ENCODE data around the gene IGFBP4.

The IGFBP4 gene

GRCh38 chr17:40456396-40456951 lies 13.2 kb downstream of the IGFBP4 start:
- DNase-seq (ENCODE audit: low read depth, low spot score): no peak

GRCh38 chr17:40457369-40457768 lies 14.1 kb downstream of the IGFBP4 start:
- no peak for DNase-seq (ENCODE audit: low read depth, low spot score)

DNA sequence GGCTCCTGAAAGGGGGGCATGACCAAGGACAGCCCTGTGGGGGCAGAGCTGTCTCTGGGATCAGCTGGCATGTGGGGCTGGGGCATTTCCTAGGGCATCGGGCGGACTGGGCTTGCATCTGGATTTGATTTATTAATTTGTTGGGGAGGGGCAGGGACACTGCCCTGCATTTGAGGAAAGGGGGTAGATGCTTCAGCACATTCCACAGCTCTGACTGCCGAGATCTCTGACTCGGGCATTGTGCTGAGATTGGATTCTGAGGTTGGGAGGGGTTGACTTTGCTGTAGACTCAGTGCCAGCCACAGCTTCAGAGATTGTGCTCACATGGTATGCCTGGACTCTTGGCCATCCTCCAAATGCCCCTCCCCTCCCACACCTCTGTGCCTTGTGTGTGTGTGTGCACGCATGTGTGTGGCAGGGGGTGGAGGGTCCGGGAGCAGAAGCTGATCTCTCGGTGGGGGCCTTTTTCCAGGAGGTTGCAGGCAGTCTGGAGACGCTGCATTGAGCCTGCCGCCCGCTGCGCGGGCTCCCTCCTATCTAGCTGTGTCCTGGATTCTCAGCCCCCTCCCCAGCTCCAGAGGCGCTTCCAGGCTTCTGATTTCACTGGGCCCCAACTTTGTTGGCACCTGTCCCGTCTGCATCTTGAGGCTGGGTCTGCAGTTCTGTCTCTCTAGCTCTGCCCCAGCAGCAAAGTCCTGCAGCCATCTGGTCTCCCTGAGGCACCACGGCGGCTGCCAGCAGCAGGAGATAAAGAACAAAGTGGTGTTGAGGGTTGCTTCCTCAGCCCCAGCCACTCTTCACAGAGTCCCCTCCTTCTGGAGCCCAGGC lies 14.9 kb downstream of the IGFBP4 start:
- DNase-seq (ENCODE audit: low read depth, low spot score): no peak

GRCh38 chr17:40458851-40459482 lies 15.7 kb downstream of the IGFBP4 start:
- no peak for DNase-seq (ENCODE audit: low read depth, low spot score)

DNA sequence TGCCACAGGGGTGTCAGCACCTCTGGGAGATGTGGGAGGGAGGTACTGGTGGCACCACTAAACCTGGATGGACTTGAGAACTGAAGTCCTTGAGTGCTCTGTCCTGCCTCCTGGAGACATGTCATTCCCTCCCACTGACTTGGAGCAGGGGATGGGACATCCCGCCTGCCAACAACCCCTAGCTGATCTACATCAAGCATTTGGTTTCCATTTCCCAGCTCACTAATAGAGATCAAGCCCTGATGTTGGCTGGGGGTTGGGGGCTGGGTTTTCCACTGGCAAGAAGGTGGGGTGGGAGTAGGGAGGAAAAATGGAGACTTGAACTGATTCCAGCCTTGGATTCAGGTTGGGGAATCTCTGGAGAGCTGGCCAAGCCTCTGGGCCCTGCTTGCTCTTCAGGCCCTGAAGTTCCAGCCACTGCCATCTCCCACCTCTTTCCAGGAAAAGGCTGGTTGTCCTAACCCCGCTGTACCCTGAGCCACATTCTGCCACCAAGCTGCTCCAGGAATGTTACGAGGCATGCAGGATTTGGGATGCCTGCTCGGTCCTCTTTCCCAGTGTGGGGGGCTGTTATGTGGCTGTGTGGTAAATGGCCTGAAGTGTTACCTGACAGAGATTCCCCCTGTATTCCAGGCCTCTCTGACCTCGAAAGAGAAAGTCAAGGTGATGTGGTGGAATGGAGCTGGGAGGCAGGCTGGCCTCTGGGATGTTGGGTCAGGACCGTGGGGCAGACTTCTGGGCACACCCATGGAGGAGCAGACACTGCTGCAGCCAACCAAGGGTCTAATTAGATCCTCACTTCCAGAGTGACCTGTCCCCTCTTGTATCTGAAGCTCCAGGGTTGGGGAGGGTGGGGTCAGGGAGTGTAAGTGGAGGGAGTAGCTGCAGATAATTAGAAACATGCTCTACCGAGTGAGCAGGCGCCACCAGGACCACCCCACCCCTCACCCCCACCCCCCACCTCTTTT lies 16.7 kb downstream of the IGFBP4 start:
- no peak for DNase-seq (ENCODE audit: low read depth, low spot score)

- no peak for DNase-seq (ENCODE audit: low read depth, low spot score)
These were observed 17.3 kb downstream of the IGFBP4 start for GRCh38 chr17:40460604-40460967.

- DNase-seq (ENCODE audit: low read depth, low spot score): no peak
These were observed 17.9 kb downstream of the IGFBP4 start for GRCh38 chr17:40460968-40461731.

DNA sequence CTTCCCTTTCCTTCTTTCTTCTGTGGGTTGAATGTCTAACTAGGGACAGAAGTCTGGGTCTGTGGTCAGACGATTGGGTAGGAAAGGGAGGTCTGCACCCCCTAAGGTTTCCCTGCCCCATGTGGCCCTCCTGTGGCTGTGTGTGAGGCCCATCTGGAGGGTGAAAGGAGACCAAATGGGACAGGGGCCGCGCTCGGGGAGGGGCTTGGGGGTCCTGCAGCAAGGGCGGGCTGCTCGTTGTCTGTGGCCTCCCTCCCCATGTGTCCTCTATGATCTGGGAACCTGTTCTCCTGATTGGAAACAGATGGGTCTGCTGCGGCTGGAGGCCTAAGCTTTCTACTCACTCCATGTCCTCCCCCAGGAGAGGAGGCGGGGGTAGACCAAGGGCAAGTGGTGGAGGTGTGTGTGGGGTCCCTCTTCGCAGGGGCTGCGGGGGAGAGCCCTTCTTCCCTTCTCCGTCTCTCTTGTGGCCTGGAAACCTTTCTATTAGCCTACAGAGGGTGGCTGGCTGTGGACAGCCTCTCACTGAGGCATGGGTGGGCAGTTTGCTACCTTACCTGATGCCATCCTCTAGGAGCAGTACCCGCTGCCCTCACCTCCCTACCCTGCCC lies 18.6 kb downstream of the IGFBP4 start:
- DNase-seq (ENCODE audit: low read depth, low spot score): no peak

DNA sequence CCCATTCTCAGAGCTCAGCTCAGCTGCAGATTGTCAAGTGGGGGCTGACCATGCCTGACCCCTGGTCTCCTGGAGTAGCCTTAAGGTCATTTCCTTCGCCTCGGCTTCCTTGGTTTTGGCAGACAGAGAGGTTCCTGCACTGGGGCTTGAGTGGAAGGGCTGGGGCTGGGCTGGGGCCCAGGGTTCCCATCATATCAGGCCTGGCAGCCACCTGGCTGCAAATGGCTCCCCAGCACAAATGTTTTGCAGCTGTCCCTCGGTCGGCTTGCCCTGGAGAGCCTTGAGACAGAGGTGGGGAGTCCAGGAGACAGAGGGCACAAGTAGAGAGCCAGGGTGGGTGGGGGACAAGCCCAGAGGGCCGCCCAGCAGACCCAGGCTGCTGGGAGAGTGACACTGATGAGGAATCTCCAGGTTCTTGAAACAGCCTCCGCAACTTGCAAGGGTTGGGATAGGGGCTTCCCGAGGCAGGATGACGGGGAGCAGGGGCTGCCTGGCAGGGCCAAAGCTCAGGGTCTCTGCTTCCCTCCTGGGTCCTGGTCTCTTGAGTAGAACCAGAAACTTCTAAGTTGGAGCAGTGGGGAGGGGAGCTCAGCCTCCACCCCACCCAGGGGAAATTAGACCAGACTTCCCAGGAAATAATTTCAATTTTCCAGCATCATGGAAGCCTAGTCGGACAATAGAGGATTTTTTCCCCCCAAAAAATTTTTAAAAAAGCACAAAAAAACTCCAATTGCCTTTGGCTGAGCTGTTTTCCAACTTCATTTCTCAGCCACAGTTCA lies 19.3 kb downstream of the IGFBP4 start:
- DNase-seq (ENCODE audit: low read depth, low spot score): no peak

- no peak for DNase-seq (ENCODE audit: low read depth, low spot score)
These were observed 19.9 kb downstream of the IGFBP4 start for GRCh38 chr17:40463122-40463550.

DNA sequence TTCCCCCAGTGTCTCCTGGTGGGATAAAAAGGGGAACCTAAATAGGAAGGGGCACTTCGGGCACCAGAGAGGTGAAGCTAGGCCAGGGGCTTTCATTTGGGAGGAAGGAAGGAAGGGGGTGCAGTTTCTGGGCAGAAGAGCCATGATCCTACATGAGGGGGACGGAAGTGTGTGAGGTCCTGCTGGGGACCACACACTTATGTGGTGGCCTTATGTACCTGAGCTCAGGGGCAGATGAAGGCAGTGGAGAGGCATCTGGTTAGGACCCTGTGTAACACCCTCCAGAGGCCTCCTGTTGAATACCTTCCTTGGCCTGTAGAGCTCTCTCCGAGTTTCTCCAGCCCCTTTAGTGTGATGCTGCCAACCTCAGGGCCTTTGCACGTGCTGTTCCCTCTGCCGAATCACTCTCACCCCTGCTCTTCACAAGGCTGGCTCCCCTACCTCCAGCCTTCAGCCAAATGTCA lies 21.2 kb downstream of the IGFBP4 start:
- no peak for DNase-seq (ENCODE audit: low read depth, low spot score)

DNA sequence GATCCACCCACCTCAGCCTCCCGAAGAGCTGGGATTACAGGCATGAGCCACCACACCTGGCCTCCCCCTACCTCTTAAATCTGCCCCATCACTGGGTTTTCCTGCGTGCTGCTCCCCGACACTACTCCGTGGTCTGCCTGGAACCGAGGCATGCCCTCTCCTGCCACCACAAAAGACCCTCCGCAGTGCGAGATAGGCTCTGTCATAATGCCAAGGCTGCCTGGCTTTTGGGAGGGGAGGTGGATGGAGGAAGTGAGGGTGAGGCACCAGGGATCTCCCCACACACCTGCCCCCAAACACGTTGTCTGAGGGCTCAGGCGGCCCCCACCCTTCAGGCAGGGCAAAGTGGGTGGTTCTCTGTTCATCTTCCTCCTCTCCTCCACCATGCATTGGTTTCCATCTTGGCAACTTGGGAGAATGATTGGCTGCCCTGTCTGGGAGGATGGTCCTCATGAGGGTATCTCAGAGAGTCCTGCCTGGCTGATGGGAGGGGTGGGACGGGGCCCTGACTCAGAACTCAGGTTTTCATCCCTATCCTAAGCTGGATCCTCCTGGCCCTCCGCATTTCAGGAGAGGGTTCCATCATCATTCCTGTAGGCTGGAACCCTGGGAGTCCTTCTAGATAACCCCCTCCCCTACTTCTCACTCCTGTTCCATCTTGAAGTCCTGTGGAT lies 23.2 kb downstream of the IGFBP4 start:
- no peak for DNase-seq (ENCODE audit: low read depth, low spot score)

DNA sequence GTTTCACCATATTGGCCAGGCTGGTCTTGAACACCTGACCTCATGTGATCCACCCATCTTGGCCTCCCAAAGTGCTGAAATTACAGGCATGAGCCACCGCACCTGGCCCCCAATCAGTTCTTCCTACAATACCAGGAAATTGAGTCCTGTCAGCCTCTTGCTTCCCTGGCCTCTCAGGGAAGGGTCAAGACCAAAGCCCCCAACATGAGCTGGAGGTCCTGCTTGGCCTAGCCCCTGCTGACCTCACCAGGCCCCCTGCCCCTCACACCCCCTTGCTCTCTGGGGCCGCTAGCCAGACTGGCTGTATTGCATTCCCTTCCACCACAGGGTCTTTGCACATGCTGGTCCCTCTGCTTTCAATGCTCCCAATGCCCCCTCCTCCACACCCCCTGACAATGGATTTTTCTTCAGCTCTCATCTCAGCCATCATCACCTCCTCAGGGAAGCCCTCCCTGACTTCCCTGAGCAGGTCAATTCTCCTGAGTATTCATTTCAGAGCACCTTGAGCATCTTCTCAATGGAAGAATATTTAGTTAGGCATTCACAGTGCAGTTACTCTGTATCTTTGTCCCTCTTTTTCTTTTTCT lies 24.1 kb downstream of the IGFBP4 start:
- no peak for DNase-seq (ENCODE audit: low read depth, low spot score)

DNA sequence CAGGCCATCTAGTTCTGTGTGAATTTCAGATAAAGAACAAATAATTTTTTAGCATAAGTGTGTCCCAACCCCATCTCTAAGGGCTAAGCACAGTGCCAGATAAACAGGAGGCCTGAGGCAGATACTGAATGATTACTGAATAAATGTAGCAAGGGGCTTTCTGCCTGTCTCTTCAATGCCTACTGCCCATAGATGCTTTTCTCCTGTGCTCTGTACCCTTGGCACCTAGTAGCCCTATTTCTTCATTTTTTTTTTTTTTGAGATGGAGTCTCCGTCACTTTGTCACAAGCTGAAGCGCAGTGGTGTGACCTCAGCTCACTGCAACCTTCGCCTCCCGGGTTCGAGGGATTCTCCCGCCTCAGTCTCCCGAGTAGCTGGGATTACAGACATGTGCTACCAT lies 25.3 kb downstream of the IGFBP4 start:
- no peak for DNase-seq (ENCODE audit: low read depth, low spot score)

- DNase-seq (ENCODE audit: low read depth, low spot score): no peak
These were observed 26.8 kb downstream of the IGFBP4 start for GRCh38 chr17:40469805-40470675.

GRCh38 chr17:40470932-40471828 lies 27.9 kb downstream of the IGFBP4 start:
- DNase-seq (ENCODE audit: low read depth, low spot score): no peak
